Measurements from ENCODE around the gene GRK5.

GRK5 gene

GRCh38 chr10:119480667-119481066 lies 273.3 kb downstream of the GRK5 start:
- no peak for DNase-seq (ENCODE audit: low read depth in 2 of 2)

GRCh38 chr10:119481781-119482426 lies 274.5 kb downstream of the GRK5 start:
- no peak for DNase-seq (ENCODE audit: low read depth in 2 of 2)

GRCh38 chr10:119483001-119483400 lies 275.6 kb downstream of the GRK5 start:
- DNase-seq (ENCODE audit: low read depth in 2 of 2), result no peak

- DNase-seq (ENCODE audit: low read depth in 2 of 2), result no peak
These were observed 276.5 kb downstream of the GRK5 start for GRCh38 chr10:119483839-119484238.

- DNase-seq (ENCODE audit: low read depth in 2 of 2), result no peak
These were observed 281.3 kb downstream of the GRK5 start for GRCh38 chr10:119488675-119489074.

GRCh38 chr10:119489991-119490326 lies 282.6 kb downstream of the GRK5 start:
- no peak for DNase-seq (ENCODE audit: low read depth in 2 of 2)

GRCh38 chr10:119491966-119492757 lies 284.8 kb downstream of the GRK5 start:
- no peak for DNase-seq (ENCODE audit: low read depth in 2 of 2)

GRCh38 chr10:119493155-119493554 lies 285.8 kb downstream of the GRK5 start:
- no peak for DNase-seq (ENCODE audit: low read depth in 2 of 2)

GRCh38 chr10:119494236-119495020 lies 287.1 kb downstream of the GRK5 start:
- DNase-seq (ENCODE audit: low read depth in 2 of 2), result no peak

- no peak for DNase-seq (ENCODE audit: low read depth in 2 of 2)
These were observed 287.7 kb downstream of the GRK5 start for GRCh38 chr10:119495021-119495505.

GRCh38 chr10:119495545-119495944 lies 288.2 kb downstream of the GRK5 start:
- no peak for DNase-seq (ENCODE audit: low read depth in 2 of 2)

GRCh38 chr10:119496273-119496672 lies 288.9 kb downstream of the GRK5 start:
- no peak for DNase-seq (ENCODE audit: low read depth in 2 of 2)

GRCh38 chr10:119497243-119497642 lies 289.9 kb downstream of the GRK5 start:
- DNase-seq (ENCODE audit: low read depth in 2 of 2), result no peak

- DNase-seq (ENCODE audit: low read depth in 2 of 2), result no peak
These were observed 291.7 kb downstream of the GRK5 start for GRCh38 chr10:119498889-119499676.

GRCh38 chr10:119499677-119500002 lies 292.3 kb downstream of the GRK5 start:
- no peak for DNase-seq (ENCODE audit: low read depth in 2 of 2)

- no peak for DNase-seq (ENCODE audit: low read depth in 2 of 2)
These were observed 292.9 kb downstream of the GRK5 start for GRCh38 chr10:119500123-119500795.

GRCh38 chr10:119500821-119501220 lies 293.4 kb downstream of the GRK5 start:
- DNase-seq (ENCODE audit: low read depth in 2 of 2), result no peak

GRCh38 chr10:119501690-119502089 lies 294.3 kb downstream of the GRK5 start:
- DNase-seq (ENCODE audit: low read depth in 2 of 2), result no peak

- DNase-seq (ENCODE audit: low read depth in 2 of 2), result peak; percentile 38 to 77
These were observed 294.8 kb downstream of the GRK5 start for GRCh38 chr10:119502209-119502608.

GRCh38 chr10:119502618-119503155 lies 295.3 kb downstream of the GRK5 start:
- DNase-seq (ENCODE audit: low read depth in 2 of 2), result no peak

- DNase-seq (ENCODE audit: low read depth in 2 of 2), result no peak
These were observed 296.4 kb downstream of the GRK5 start for GRCh38 chr10:119503821-119504220.
